Upper lobe of right lung (tissue), 1 donor: Measurements from ENCODE around the gene ATG16L2. TPM values are rescaled to one million over a fixed set of nuclear protein-coding genes. Genes with fewer than 3 reads are reported as not detected.
"Not testable (repeated sequence)": the region's sequence is repeated elsewhere in the genome, so short reads cannot be mapped to it uniquely, and the experiment has no call there.

Experiments
- ATAC-seq: fragments of 200-7000 bp; cut with Tn5 transposase; one replicate; pipeline ENCODE4 v1.9.1; 2020; ENCODE audit warnings: mild to moderate bottlenecking, moderate library complexity
- DNase-seq: peaks from one replicate; pipeline ENCODE4 v3.0.0-alpha.2; 2020
- H3K27ac ChIP-seq: fragments of 200-600 bp; one replicate; pipeline ENCODE4 v1.8.0; 2022
- H3K27me3 ChIP-seq: fragments of 200-600 bp; one replicate; pipeline ENCODE4 v1.8.0; 2022; ENCODE audit warnings: mild to moderate bottlenecking
- H3K36me3 ChIP-seq: fragments of 200-600 bp; one replicate; pipeline ENCODE4 v1.8.0; 2022
- H3K4me1 ChIP-seq: fragments of 200-600 bp; one replicate; pipeline ENCODE4 v1.8.0; 2022
- H3K4me3 ChIP-seq: fragments of 200-600 bp; one replicate; pipeline ENCODE4 v1.8.0; 2022; ENCODE audit warnings: mild to moderate bottlenecking
- H3K9me3 ChIP-seq: fragments of 200-600 bp; one replicate; pipeline ENCODE4 v1.8.0; 2022
- CTCF ChIP-seq: fragments of 200-600 bp; IDR thresholded peaks from one replicate; pipeline ENCODE4 v1.8.0; 2022; ENCODE audit warnings: antibody characterized with exemption
- intact Hi-C: fragments of 100-400 bp; cut with DNase I; formaldehyde crosslinking; loops from one replicate; pipeline ENCODE4 v1.11.0; 2022
- total RNA-seq: library from RNA; stranded (reverse); fragmentation: NEBNext Ultra II Directional; extraction: Animal tissue kit (Norgen Biotek cat#: 25700); gene quantifications from one replicate; pipeline ENCODE4 v1.2.1, GENCODE V29; 2021
- donor health status: DM: no; HTN: yes; CAD: no; lungs with severe emphysema.

ATG16L2 gene
- total RNA-seq, 1 donor from 2014 or later: 77.5 TPM

GRCh38 chr11:72826942-72827480 is 12.8 kb downstream of the ATG16L2 start:
- Histone ChIP-seq H3K4me1 (peaks cover 17% of the 10 kb centered on the region), H3K36me3 (peaks cover 27% of the 10 kb centered on the region), H3K27me3 (no peaks in the 10 kb centered on the region), H3K4me3 (no peak overlapping the region), H3K27ac (no peak overlapping the region), H3K9me3 (no peaks in the 10 kb centered on the region)
- intact Hi-C loops: no loop called here
- no peak for TF ChIP-seq CTCF
- no peak for DNase-seq
- no peak for ATAC-seq

- peaks cover 24% of the 10 kb centered on the region for H3K36me3 ChIP-seq
- H3K4me3 ChIP-seq, intact Hi-C loops, ATAC-seq, H3K27me3 ChIP-seq, H3K9me3 ChIP-seq, DNase-seq: not testable (repeated sequence)
- peak overlapping the region; percentile 58 for H3K27ac ChIP-seq
- H3K4me1 ChIP-seq: peaks cover 20% of the 10 kb centered on the region
These were observed 13.4 kb downstream of the ATG16L2 start for GRCh38 chr11:72827656-72828055.

- Histone ChIP-seq H3K9me3 (no peaks in the 10 kb centered on the region), H3K4me1 (peaks cover 20% of the 10 kb centered on the region), H3K4me3 (no peak overlapping the region), H3K27me3 (no peaks in the 10 kb centered on the region), H3K27ac (peak overlapping the region; percentile 58), H3K36me3 (peaks cover 23% of the 10 kb centered on the region)
- DNase-seq: peak; percentile 67
- no peak for TF ChIP-seq CTCF
- intact Hi-C loops: no loop called here
- peak; percentile 33 for ATAC-seq
These were observed 13.9 kb downstream of the ATG16L2 start for GRCh38 chr11:72828081-72828567.

GRCh38 chr11:72828692-72829101 is 14.5 kb downstream of the ATG16L2 start:
- Histone ChIP-seq H3K4me1 (peaks cover 20% of the 10 kb centered on the region), H3K9me3 (no peaks in the 10 kb centered on the region), H3K27me3 (no peaks in the 10 kb centered on the region), H3K4me3 (no peak overlapping the region), H3K27ac (peak overlapping the region; percentile 58), H3K36me3 (peaks cover 22% of the 10 kb centered on the region)
- DNase-seq (no peak), ATAC-seq (no peak)
- intact Hi-C loops: no loop called here
- no peak for TF ChIP-seq CTCF

- TF ChIP-seq CTCF: no peak
- H3K36me3 ChIP-seq: peaks cover 22% of the 10 kb centered on the region
- peaks cover 22% of the 10 kb centered on the region for H3K4me1 ChIP-seq
- H3K9me3 ChIP-seq: no peaks in the 10 kb centered on the region
- ATAC-seq (no peak), DNase-seq (no peak)
- intact Hi-C loops: no loop called here
- H3K27me3 ChIP-seq: no peaks in the 10 kb centered on the region
- no peak overlapping the region for H3K27ac ChIP-seq
- H3K4me3 ChIP-seq: no peak overlapping the region
These were observed 15.0 kb downstream of the ATG16L2 start for GRCh38 chr11:72829178-72829577.

- no peak for ATAC-seq
These were observed 15.8 kb downstream of the ATG16L2 start for GRCh38 chr11:72829884-72830533.

More at GRCh38 chr11:72829884-72830533, 15.8 kb downstream of the ATG16L2 start:
- Histone ChIP-seq H3K4me1 (peaks cover 31% of the 10 kb centered on the region), H3K36me3 (peaks cover 22% of the 10 kb centered on the region), H3K27me3 (no peaks in the 10 kb centered on the region), H3K9me3 (no peaks in the 10 kb centered on the region), H3K27ac (no peak overlapping the region), H3K4me3 (no peak overlapping the region)
- intact Hi-C loops: loop anchor here (5.0 kb wide), 1 partner anchor 352 kb away; no protein-coding TSS in a partner anchor
- no peak for DNase-seq
- TF ChIP-seq CTCF: no peak
